Stomach smooth muscle (tissue), 2 donors: ENCODE results near the gene HEATR5A.
"Not testable (repeated sequence)": the region's sequence is repeated elsewhere in the genome, so short reads cannot be mapped to it uniquely, and the experiment has no call there.

Experiments used
- H3K27ac ChIP-seq: one replicate; pipeline ENCODE4 v1.7.0; 2013; ENCODE audit warnings: mild to moderate bottlenecking, low read length, inconsistent platforms
- H3K27me3 ChIP-seq, 2 donors: one replicate each; pipeline ENCODE4 v1.7.0; 2013; ENCODE audit warnings: low read length in 2 of 2; ENCODE audit not compliant: insufficient read depth in 2 of 2, control insufficient read depth in 1 of 2
- H3K36me3 ChIP-seq, 2 donors: one replicate each; pipeline ENCODE4 v1.7.0; 2013; ENCODE audit warnings: low read length in 2 of 2; ENCODE audit not compliant: control insufficient read depth in 2 of 2, insufficient read depth in 2 of 2
- H3K4me1 ChIP-seq: one replicate; pipeline ENCODE4 v1.7.0; 2013; ENCODE audit warnings: low read length; ENCODE audit not compliant: control insufficient read depth, insufficient read depth
- H3K4me3 ChIP-seq, 2 donors: one replicate each; pipeline ENCODE4 v1.7.0; 2013; ENCODE audit warnings: low read length in 2 of 2
- H3K9ac ChIP-seq, 2 donors: one replicate each; pipeline ENCODE4 v1.7.0; 2013; ENCODE audit warnings: low read length in 2 of 2, mild to moderate bottlenecking in 1 of 2
- H3K9me3 ChIP-seq, 2 donors: one replicate each; pipeline ENCODE4 v1.7.0; 2013; ENCODE audit warnings: low read length in 2 of 2; ENCODE audit not compliant: control insufficient read depth in 2 of 2
- donor health status: healthy.
- donor health status: Pancreatic carcinoma.

The HEATR5A gene

GRCh38 chr14:31362746-31363145 is 57.6 kb downstream of the HEATR5A start:
- Histone ChIP-seq H3K4me1 (no peaks in the 10 kb centered on the region), H3K27me3 (no peaks in the 10 kb centered on the region), H3K4me3 (no peak overlapping the region), H3K27ac (no peak overlapping the region), H3K9ac (no peak overlapping the region), H3K36me3 (peaks cover 12 to 24% of the 10 kb centered on the region in 2 donors), H3K9me3 (no peaks in the 10 kb centered on the region)

GRCh38 chr14:31361761-31362160 is 58.6 kb downstream of the HEATR5A start:
- H3K36me3 ChIP-seq, result peaks cover 12 to 25% of the 10 kb centered on the region in 2 donors

DNA sequence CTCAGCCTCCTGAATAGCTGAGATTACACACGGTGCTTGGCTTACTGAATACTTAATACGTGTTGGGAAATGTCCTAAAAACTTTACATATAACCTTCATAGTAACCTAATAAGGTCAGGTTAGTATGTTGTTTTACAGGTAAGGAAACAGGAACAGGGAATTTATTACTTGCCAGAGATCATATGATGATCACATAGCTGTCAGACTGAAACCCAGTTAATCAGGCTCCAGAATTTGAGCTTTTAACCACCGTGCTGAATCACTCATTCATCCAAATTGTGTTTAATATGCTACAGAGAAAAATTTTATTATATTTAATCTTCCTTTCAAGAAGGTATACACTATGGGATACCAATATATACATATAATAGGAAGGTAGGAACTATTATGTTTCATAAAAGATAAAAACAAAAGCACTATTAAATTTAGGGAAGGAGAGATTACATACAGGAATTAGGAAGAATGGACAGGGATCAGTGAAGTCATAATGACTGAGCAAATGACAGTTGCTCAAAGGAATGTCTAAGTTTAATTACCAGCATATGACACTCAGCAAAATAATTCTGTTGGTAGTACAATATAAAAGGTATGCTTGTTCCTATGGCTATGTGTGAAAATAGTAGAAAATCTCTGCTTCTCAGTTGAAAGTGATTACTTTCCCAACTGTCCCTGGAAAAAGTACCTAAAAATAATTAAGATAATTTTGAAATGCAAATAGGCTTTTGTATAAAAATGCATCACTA is 59.3 kb downstream of the HEATR5A start:
- H3K36me3 ChIP-seq, result peaks cover 12 to 25% of the 10 kb centered on the region in 2 donors
- H3K9me3 ChIP-seq, result no peaks in the 10 kb centered on the region
- H3K4me1 ChIP-seq, result no peaks in the 10 kb centered on the region
- H3K27ac ChIP-seq, result no peak overlapping the region
- no peak overlapping the region for H3K4me3 ChIP-seq
- H3K9ac ChIP-seq, result no peak overlapping the region
- no peaks in the 10 kb centered on the region for H3K27me3 ChIP-seq

More at GRCh38 chr14:31361761-31362160, 58.6 kb downstream of the HEATR5A start:
- not testable (repeated sequence) for H3K27ac ChIP-seq, H3K4me3 ChIP-seq, H3K27me3 ChIP-seq, H3K9me3 ChIP-seq, H3K4me1 ChIP-seq, H3K9ac ChIP-seq

DNA sequence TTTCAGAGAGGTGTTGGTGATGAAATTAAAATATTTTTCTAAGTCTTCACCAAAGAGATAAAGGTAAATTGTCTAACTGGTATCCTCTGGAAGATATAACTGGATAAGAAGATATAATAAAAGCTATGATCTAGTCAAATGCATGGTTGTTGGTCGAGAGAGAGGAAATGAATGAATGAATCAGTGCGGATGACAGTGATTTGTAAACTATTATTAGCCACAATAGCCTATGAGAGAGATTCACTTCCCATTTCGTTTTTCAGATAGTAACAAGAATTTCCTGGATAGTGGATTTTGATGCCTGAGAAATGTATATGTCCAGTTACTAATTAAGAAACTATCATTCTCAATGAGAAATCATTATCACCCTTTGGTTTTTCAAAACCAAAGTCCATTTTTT is 63.1 kb downstream of the HEATR5A start:
- no peaks in the 10 kb centered on the region for H3K27me3 ChIP-seq
- H3K4me3 ChIP-seq, result no peak overlapping the region
- no peak overlapping the region for H3K27ac ChIP-seq
- peaks cover 12 to 22% of the 10 kb centered on the region in 2 donors for H3K36me3 ChIP-seq
- H3K9me3 ChIP-seq, result no peaks in the 10 kb centered on the region
- H3K4me1 ChIP-seq, result no peaks in the 10 kb centered on the region
- H3K9ac ChIP-seq, result no peak overlapping the region

DNA sequence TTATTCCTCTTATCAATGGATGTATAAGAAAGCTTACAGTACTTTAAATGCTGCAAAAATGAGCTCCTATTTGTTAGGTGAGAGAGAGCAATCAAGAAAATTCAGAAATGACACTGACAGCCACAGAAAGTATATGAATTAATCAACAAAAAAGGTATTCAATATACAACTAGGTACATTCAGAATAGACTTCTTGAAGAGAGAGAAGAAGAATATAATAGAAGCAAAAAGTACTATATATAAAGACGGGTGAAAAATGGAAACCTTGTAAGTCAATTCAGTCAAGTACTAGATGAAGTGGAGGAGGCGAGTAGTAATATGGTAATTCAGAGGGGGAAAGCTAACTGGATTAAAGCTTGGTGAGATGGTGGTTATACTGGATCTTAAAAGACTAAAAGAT is 74.3 kb downstream of the HEATR5A start:
- no peak overlapping the region for H3K4me3 ChIP-seq
- H3K27ac ChIP-seq, result no peak overlapping the region
- H3K27me3 ChIP-seq, result no peaks in the 10 kb centered on the region
- H3K36me3 ChIP-seq, result peaks cover 17 to 30% of the 10 kb centered on the region in 2 donors
- no peak overlapping the region for H3K9ac ChIP-seq
- H3K4me1 ChIP-seq, result no peaks in the 10 kb centered on the region
- H3K9me3 ChIP-seq, result no peaks in the 10 kb centered on the region

GRCh38 chr14:31341280-31341679 is 79.1 kb downstream of the HEATR5A start:
- Histone ChIP-seq H3K9ac (no peak overlapping the region), H3K27me3 (no peaks in the 10 kb centered on the region), H3K4me1 (no peaks in the 10 kb centered on the region), H3K27ac (no peak overlapping the region), H3K36me3 (peaks cover 17 to 28% of the 10 kb centered on the region in 2 donors), H3K9me3 (no peaks in the 10 kb centered on the region), H3K4me3 (no peak overlapping the region)

GRCh38 chr14:31340297-31341063 is 79.9 kb downstream of the HEATR5A start:
- Histone ChIP-seq H3K9ac (no peak overlapping the region), H3K36me3 (peaks cover 13 to 26% of the 10 kb centered on the region in 2 donors), H3K4me3 (no peak overlapping the region), H3K27ac (no peak overlapping the region), H3K9me3 (no peaks in the 10 kb centered on the region), H3K27me3 (no peaks in the 10 kb centered on the region), H3K4me1 (no peaks in the 10 kb centered on the region)

GRCh38 chr14:31339743-31340142 is 80.6 kb downstream of the HEATR5A start:
- no peaks in the 10 kb centered on the region for H3K9me3 ChIP-seq
- H3K4me3 ChIP-seq, result no peak overlapping the region
- peaks cover 8 to 20% of the 10 kb centered on the region in 2 donors for H3K36me3 ChIP-seq
- H3K4me1 ChIP-seq, result no peaks in the 10 kb centered on the region
- H3K9ac ChIP-seq, result no peak overlapping the region
- no peaks in the 10 kb centered on the region for H3K27me3 ChIP-seq
- no peak overlapping the region for H3K27ac ChIP-seq

DNA sequence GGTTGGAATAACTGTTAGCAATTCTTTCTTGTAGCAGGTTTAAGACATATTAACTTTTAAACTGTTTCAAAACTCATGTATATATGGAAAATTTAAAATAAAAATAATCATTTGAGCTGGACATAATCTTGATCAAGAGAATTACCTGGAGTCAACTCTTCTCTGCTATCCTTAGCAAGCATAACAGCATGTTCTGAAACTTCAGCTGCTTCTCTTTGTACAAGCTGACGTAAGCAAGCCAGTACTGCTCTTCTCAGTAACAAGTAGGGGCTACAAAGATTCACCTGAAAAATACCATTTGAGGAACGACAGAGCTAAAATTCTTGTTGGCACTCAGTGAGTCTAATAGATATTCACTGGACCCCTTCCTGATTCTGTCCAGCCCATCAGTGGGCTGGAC is 83.0 kb downstream of the HEATR5A start:
- no peak overlapping the region for H3K9ac ChIP-seq
- H3K4me3 ChIP-seq, result no peak overlapping the region
- no peaks in the 10 kb centered on the region for H3K4me1 ChIP-seq
- no peaks in the 10 kb centered on the region for H3K9me3 ChIP-seq
- H3K27me3 ChIP-seq, result no peaks in the 10 kb centered on the region
- peaks cover 0 to 6% of the 10 kb centered on the region in 2 donors for H3K36me3 ChIP-seq
- H3K27ac ChIP-seq, result no peak overlapping the region

GRCh38 chr14:31336646-31337045 is 83.7 kb downstream of the HEATR5A start:
- Histone ChIP-seq H3K36me3 (peaks cover 4 to 7% of the 10 kb centered on the region in 2 donors), H3K27ac (no peak overlapping the region), H3K9me3 (no peaks in the 10 kb centered on the region), H3K4me3 (no peak overlapping the region), H3K4me1 (no peaks in the 10 kb centered on the region), H3K9ac (no peak overlapping the region), H3K27me3 (no peaks in the 10 kb centered on the region)

DNA sequence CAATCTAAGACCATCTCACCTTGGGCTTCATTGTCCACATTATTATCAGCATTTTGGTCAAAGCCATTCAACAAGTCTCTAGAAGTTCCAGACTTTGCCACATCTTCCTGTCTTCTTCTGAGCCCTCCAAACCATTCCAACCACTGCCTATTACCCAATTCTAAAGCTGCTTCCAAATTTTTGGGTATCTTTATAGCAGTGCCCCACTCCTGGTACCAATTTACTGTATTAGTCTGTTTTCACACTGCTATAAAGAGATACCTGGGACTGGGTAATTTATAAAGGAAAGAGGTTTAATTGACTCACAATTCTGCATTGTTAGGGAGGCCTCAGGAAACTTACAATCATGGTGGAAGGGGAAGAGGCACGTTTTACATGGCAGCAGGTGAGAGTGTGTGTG is 89.0 kb downstream of the HEATR5A start:
- H3K4me1 ChIP-seq, H3K9ac ChIP-seq, H3K27me3 ChIP-seq, H3K9me3 ChIP-seq, H3K4me3 ChIP-seq, H3K27ac ChIP-seq, H3K36me3 ChIP-seq: not testable (repeated sequence)
